Upper lobe of right lung (tissue), 1 donor: Measurements from ENCODE around the gene ZNF841. TPM values are rescaled to one million over a fixed set of nuclear protein-coding genes. Genes with fewer than 3 reads are reported as not detected.
A peak's percentile ranks its signal among the peaks of the same experiment; 100 is the strongest.

ENCODE experiments used
- ATAC-seq: fragments of 200-7000 bp; cut with Tn5 transposase; one replicate; pipeline ENCODE4 v1.9.1; 2020; ENCODE audit warnings: mild to moderate bottlenecking, moderate library complexity
- DNase-seq: peaks from one replicate; pipeline ENCODE4 v3.0.0-alpha.2; 2020
- H3K27ac ChIP-seq: fragments of 200-600 bp; one replicate; pipeline ENCODE4 v1.8.0; 2022
- H3K27me3 ChIP-seq: fragments of 200-600 bp; one replicate; pipeline ENCODE4 v1.8.0; 2022; ENCODE audit warnings: mild to moderate bottlenecking
- H3K36me3 ChIP-seq: fragments of 200-600 bp; one replicate; pipeline ENCODE4 v1.8.0; 2022
- H3K4me1 ChIP-seq: fragments of 200-600 bp; one replicate; pipeline ENCODE4 v1.8.0; 2022
- H3K4me3 ChIP-seq: fragments of 200-600 bp; one replicate; pipeline ENCODE4 v1.8.0; 2022; ENCODE audit warnings: mild to moderate bottlenecking
- H3K9me3 ChIP-seq: fragments of 200-600 bp; one replicate; pipeline ENCODE4 v1.8.0; 2022
- intact Hi-C: fragments of 100-400 bp; cut with DNase I; formaldehyde crosslinking; loops from one replicate; pipeline ENCODE4 v1.11.0; 2022
- long read RNA-seq: library from polyadenylated mRNA; unstranded; transcript quantifications from one replicate; pipeline ENCODE4 v2.0.0, GENCODE V29; 2021
- total RNA-seq: library from RNA; stranded (reverse); fragmentation: NEBNext Ultra II Directional; extraction: Animal tissue kit (Norgen Biotek cat#: 25700); gene quantifications from one replicate; pipeline ENCODE4 v1.2.1, GENCODE V29; 2021
- TF ChIP-seq, protein P1 (sequence below): fragments of 200-600 bp; IDR thresholded peaks from one replicate; pipeline ENCODE4 v1.8.0; 2022; ENCODE audit warnings: antibody characterized with exemption
- donor health status: DM: no; HTN: yes; CAD: no; lungs with severe emphysema.

Gene ZNF841
- 27.0 TPM for total RNA-seq
- long read RNA-seq, partial matches to known transcripts, result 1 of 5 reads
- long read RNA-seq, other reads (novel, unspliced or antisense), result 4 of 5 reads

DNA sequence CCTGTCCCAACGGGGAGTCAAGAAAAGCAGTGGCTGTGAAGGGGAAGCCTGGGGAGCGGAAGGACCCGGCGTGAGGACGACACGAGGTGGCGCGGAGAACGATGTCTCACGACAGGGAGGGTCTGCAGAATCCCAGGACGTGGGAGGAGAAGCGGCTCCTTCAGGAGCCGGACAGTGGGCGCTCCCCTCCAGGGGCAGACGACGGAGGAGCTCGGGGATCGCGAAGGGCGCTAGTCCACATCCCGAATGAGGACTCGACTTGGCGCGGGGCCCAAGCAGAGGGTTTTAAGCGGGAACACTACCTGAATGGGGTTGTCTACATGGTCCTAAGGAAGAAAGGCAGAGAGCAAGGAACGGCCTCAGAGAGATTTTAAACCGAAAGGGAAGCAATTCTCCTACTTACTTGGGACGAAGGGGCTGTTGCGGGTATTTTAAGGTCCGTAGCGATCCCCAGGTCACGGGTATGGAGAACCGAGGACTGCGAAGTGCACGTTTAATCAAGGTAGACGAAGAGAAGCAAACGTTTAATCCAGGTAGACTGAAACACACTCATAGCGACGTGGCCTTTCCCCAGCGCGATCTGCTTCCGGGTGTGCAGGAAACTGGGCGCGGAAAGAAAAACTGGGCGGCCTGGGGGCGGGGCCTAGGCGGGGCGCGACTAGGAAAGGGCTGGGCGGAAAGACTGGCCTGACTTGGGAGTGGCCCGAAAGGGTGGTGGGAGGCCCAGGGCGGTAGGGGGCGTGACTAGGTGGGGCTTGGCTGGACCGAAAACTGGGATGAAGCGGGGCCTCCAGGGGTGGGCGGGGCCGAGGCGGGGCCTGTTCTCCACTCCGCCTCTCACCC lies at the start of gene ZNF841:
Gene ZNF841, minus strand, starts transcription at position 594 of the 843 bp plus-strand sequence. CDS start 10,964 bp downstream, outside the sequence.
- Histone ChIP-seq H3K4me3 (peak within 1 kb of the TSS; percentile 86), H3K27ac (peak within 1 kb of the TSS; percentile 91), H3K27me3 (no peaks in the 10 kb centered on the region), H3K36me3 (peaks cover 15% of the 10 kb centered on the region), H3K4me1 (peaks cover 9% of the 10 kb centered on the region), H3K9me3 (peaks cover 7% of the 10 kb centered on the region)
- TF ChIP-seq, protein P1, sequence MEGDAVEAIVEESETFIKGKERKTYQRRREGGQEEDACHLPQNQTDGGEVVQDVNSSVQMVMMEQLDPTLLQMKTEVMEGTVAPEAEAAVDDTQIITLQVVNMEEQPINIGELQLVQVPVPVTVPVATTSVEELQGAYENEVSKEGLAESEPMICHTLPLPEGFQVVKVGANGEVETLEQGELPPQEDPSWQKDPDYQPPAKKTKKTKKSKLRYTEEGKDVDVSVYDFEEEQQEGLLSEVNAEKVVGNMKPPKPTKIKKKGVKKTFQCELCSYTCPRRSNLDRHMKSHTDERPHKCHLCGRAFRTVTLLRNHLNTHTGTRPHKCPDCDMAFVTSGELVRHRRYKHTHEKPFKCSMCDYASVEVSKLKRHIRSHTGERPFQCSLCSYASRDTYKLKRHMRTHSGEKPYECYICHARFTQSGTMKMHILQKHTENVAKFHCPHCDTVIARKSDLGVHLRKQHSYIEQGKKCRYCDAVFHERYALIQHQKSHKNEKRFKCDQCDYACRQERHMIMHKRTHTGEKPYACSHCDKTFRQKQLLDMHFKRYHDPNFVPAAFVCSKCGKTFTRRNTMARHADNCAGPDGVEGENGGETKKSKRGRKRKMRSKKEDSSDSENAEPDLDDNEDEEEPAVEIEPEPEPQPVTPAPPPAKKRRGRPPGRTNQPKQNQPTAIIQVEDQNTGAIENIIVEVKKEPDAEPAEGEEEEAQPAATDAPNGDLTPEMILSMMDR, result no peak
- intact Hi-C loops, result no loop called here
- DNase-seq (peak; percentile 97), ATAC-seq (peak; percentile 100)

DNA sequence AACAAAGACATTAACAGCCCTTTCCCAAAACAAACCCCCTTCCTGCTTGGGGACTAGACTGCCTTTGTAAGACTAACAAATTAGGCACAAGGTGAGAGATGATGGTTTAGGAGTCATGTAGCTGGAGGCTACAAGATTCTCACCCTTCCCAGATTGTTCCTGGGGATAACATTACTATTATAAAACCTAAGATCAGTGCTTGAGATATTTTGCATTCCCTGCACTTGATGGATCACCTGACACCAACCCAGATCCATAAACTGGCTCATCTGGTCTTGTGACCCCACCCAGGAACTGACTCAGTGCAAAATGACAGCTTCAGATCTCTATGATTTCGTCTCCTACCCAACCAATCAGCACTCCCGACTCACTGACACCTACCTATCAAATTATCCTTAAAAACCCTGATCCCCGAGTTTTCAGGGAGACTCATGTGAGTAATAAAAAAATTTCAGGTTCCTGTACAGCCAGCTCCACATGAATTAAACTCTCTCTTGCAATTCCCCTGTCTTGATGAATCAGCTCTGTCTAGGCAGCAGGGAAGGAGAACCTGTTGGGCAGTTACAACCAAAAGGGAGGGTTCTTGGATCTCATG lies 46.5 kb upstream of the ZNF841 start:
- peaks cover 15% of the 10 kb centered on the region for H3K4me1 ChIP-seq
- ATAC-seq (no peak), DNase-seq (no peak)
- no peaks in the 10 kb centered on the region for H3K9me3 ChIP-seq
- H3K27me3 ChIP-seq, result no peaks in the 10 kb centered on the region
- H3K4me3 ChIP-seq, result no peak overlapping the region
- intact Hi-C loops, result no loop called here
- no peaks in the 10 kb centered on the region for H3K36me3 ChIP-seq
- TF ChIP-seq, protein P1, result no peak
- no peak overlapping the region for H3K27ac ChIP-seq

DNA sequence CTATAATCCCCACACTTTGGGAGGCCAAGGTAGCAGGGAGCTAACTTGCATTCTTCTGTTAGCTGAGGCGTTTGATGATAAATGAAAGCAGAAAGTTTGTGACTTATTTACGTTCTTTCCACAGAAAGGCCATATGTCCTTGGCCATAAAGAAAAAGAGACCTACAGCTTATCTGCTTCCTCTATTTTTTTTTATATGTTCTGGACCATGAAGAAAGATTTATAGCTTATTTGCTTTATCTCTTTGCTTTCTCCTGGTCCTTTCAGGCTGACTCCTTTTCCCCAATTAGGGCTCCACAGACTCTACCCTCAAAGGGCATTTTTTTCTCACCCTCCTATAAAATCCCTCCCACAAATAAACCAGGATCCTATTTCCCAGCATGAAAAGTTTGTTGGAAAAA lies 45.6 kb upstream of the ZNF841 start:
- Histone ChIP-seq H3K9me3 (no peaks in the 10 kb centered on the region), H3K27ac (no peak overlapping the region), H3K27me3 (no peaks in the 10 kb centered on the region), H3K4me3 (no peak overlapping the region), H3K4me1 (peaks cover 15% of the 10 kb centered on the region), H3K36me3 (no peaks in the 10 kb centered on the region)
- intact Hi-C loops, result no loop called here
- TF ChIP-seq, protein P1, result no peak
- ATAC-seq (no peak), DNase-seq (no peak)

DNA sequence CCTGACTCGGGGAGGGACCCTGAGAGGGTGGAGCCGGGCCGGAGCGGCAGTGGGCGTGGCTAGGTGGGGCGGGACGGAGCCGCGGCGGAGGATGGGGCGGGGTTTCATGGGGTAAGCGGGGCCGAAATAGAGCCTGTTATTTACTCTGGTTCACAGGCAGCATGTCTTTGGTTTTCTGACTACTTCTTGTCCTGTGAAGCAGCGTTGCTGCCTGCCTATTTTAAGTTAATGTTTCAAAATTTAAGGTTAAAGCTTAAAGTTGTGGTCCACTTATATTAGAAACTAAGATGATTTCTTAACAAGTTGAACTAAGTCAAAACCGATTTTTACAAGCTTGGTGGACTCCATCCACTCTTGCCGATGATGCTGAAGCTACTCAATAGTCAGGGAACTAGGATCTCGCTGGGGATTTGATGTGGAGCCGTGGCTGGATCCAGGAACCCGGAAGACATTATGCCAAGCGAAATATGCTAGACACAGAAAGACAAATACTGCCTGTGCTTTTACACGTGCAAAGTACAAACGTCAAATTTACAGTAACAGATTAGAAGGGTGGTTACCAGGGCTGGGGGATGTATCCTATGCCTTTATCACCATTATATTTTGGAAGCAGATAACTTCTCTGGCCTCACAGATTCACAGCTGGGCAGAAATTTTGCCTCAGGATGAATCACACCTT lies 44.6 kb upstream of the ZNF841 start:
- intact Hi-C loops, result no loop called here
- TF ChIP-seq, protein P1, result no peak
- Histone ChIP-seq H3K36me3 (no peaks in the 10 kb centered on the region), H3K27ac (peak overlapping the region; percentile 93), H3K9me3 (no peaks in the 10 kb centered on the region), H3K27me3 (no peaks in the 10 kb centered on the region), H3K4me1 (peaks cover 15% of the 10 kb centered on the region), H3K4me3 (peak overlapping the region; percentile 89)
- DNase-seq (no peak), ATAC-seq (peak; percentile 100)

DNA sequence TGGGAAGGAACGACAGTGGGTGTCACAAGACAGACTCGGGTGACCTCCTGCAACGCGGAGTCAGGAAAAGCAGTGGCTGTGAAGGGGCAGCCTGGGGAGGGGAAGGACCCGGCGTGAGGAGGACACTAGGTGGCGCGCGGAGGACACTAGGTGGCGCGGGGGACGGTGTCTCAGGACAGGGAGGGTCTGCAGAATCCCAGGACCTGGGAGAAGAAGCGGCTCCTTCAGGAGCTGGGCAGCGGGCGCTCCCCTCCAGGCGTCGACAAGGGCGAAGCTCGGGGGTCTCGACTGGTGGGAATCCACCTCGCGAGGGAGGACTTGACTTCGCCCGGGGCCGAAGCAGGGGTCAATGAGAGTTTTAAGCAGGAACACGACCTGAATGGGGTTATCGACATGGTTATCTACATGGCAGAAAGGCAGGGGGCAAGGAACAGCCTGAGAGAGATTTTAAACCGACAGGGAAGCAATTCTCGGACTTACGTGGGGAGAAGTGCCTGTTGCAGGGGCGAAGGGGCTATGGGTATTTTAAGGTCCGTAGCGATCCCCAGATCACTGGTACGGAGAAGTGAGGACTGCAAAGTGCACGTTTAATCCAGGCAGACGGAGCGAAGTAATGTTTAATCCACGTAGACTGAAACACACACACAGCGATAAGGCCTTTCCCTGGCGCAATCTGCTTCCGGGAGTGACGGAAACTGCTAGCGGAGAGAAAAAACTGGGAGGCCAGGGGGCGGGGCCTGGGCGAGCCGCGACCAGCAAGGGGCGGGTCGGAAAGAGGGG lies 43.9 kb upstream of the ZNF841 start, which contains the start of gene ZNF616:
Gene ZNF616, minus strand, starts transcription at position 687 of the 780 bp plus-strand sequence. CDS start 9,426 bp downstream, outside the sequence.
- no peaks in the 10 kb centered on the region for H3K9me3 ChIP-seq
- intact Hi-C loops, result loop anchor here (5.0 kb wide), 1 partner anchor 98 kb away; no protein-coding TSS in a partner anchor
- ATAC-seq (peak; percentile 94), DNase-seq (peak; percentile 99)
- peak within 1 kb of the TSS; percentile 89 for H3K4me3 ChIP-seq
- H3K4me1 ChIP-seq, result peaks cover 15% of the 10 kb centered on the region
- TF ChIP-seq, protein P1, result peak; percentile 78
- no peaks in the 10 kb centered on the region for H3K36me3 ChIP-seq
- no peaks in the 10 kb centered on the region for H3K27me3 ChIP-seq
- H3K27ac ChIP-seq, result peak within 1 kb of the TSS; percentile 93
